Upper lobe of right lung (tissue), 1 donor: ENCODE measurements around the gene MPP4. TPM values are rescaled to one million over a fixed set of nuclear protein-coding genes. Genes with fewer than 3 reads are reported as not detected.

Experiments used
- ATAC-seq: fragments of 200-7000 bp; cut with Tn5 transposase; one replicate; pipeline ENCODE4 v1.9.1; 2020; ENCODE audit warnings: mild to moderate bottlenecking, moderate library complexity
- DNase-seq: peaks from one replicate; pipeline ENCODE4 v3.0.0-alpha.2; 2020
- H3K27ac ChIP-seq: fragments of 200-600 bp; one replicate; pipeline ENCODE4 v1.8.0; 2022
- H3K27me3 ChIP-seq: fragments of 200-600 bp; one replicate; pipeline ENCODE4 v1.8.0; 2022; ENCODE audit warnings: mild to moderate bottlenecking
- H3K36me3 ChIP-seq: fragments of 200-600 bp; one replicate; pipeline ENCODE4 v1.8.0; 2022
- H3K4me1 ChIP-seq: fragments of 200-600 bp; one replicate; pipeline ENCODE4 v1.8.0; 2022
- H3K4me3 ChIP-seq: fragments of 200-600 bp; one replicate; pipeline ENCODE4 v1.8.0; 2022; ENCODE audit warnings: mild to moderate bottlenecking
- H3K9me3 ChIP-seq: fragments of 200-600 bp; one replicate; pipeline ENCODE4 v1.8.0; 2022
- CTCF ChIP-seq: fragments of 200-600 bp; IDR thresholded peaks from one replicate; pipeline ENCODE4 v1.8.0; 2022; ENCODE audit warnings: antibody characterized with exemption
- intact Hi-C: fragments of 100-400 bp; cut with DNase I; formaldehyde crosslinking; loops from one replicate; pipeline ENCODE4 v1.11.0; 2022
- total RNA-seq: library from RNA; stranded (reverse); fragmentation: NEBNext Ultra II Directional; extraction: Animal tissue kit (Norgen Biotek cat#: 25700); gene quantifications from one replicate; pipeline ENCODE4 v1.2.1, GENCODE V29; 2021
- donor health status: DM: no; HTN: yes; CAD: no; lungs with severe emphysema.

Gene MPP4
- total RNA-seq, 1 donor from 2014 or later, result 0.17 TPM

- Histone ChIP-seq H3K4me3 (no peak overlapping the region), H3K36me3 (peaks cover 86% of the 10 kb centered on the region), H3K9me3 (no peaks in the 10 kb centered on the region), H3K4me1 (no peaks in the 10 kb centered on the region), H3K27me3 (no peaks in the 10 kb centered on the region), H3K27ac (no peak overlapping the region)
- DNase-seq (no peak), ATAC-seq (no peak)
- intact Hi-C loops, result no loop called here
- TF ChIP-seq CTCF, result no peak
Measured at GRCh38 chr2:201707142-201707541, 8.7 kb upstream of the MPP4 start.

- DNase-seq, result no peak
- intact Hi-C loops, result no loop called here
Measured at GRCh38 chr2:201704536-201704935, 6.1 kb upstream of the MPP4 start.

GRCh38 chr2:201701646-201702045, 3.2 kb upstream of the MPP4 start:
- Histone ChIP-seq H3K4me1 (no peaks in the 10 kb centered on the region), H3K36me3 (peaks cover 66% of the 10 kb centered on the region), H3K27ac (no peak overlapping the region), H3K9me3 (no peaks in the 10 kb centered on the region), H3K27me3 (no peaks in the 10 kb centered on the region), H3K4me3 (no peak overlapping the region)
- TF ChIP-seq CTCF, result no peak
- DNase-seq (no peak), ATAC-seq (no peak)
- intact Hi-C loops, result no loop called here

More at GRCh38 chr2:201704536-201704935, 6.1 kb upstream of the MPP4 start:
- no peak overlapping the region for H3K27ac ChIP-seq
- H3K9me3 ChIP-seq, result no peaks in the 10 kb centered on the region
- no peak for ATAC-seq
- no peaks in the 10 kb centered on the region for H3K4me1 ChIP-seq
- peaks cover 92% of the 10 kb centered on the region for H3K36me3 ChIP-seq
- no peak for TF ChIP-seq CTCF
- no peaks in the 10 kb centered on the region for H3K27me3 ChIP-seq
- H3K4me3 ChIP-seq, result no peak overlapping the region

- TF ChIP-seq CTCF, result no peak
- Histone ChIP-seq H3K9me3 (no peaks in the 10 kb centered on the region), H3K36me3 (peaks cover 44% of the 10 kb centered on the region), H3K27me3 (no peaks in the 10 kb centered on the region), H3K4me1 (no peaks in the 10 kb centered on the region), H3K4me3 (no peak overlapping the region), H3K27ac (no peak overlapping the region)
- no peak for DNase-seq
- ATAC-seq, result no peak
- intact Hi-C loops, result no loop called here
Measured at GRCh38 chr2:201699416-201699815, 972 bp upstream of the MPP4 start.

- peaks cover 29% of the 10 kb centered on the region for H3K36me3 ChIP-seq
- no peaks in the 10 kb centered on the region for H3K4me1 ChIP-seq
- no peak overlapping the region for H3K27ac ChIP-seq
- no peaks in the 10 kb centered on the region for H3K9me3 ChIP-seq
- TF ChIP-seq CTCF, result no peak
- intact Hi-C loops, result no loop called here
- ATAC-seq, result no peak
- no peak for DNase-seq
- no peaks in the 10 kb centered on the region for H3K27me3 ChIP-seq
- no peak overlapping the region for H3K4me3 ChIP-seq
Measured at GRCh38 chr2:201697899-201698298, 545 bp downstream of the MPP4 start.

GRCh38 chr2:201696151-201696659, 2.2 kb downstream of the MPP4 start:
- ATAC-seq (no peak), DNase-seq (no peak)

More at GRCh38 chr2:201696151-201696659, 2.2 kb downstream of the MPP4 start:
- no peaks in the 10 kb centered on the region for H3K4me1 ChIP-seq
- TF ChIP-seq CTCF, result no peak
- no peaks in the 10 kb centered on the region for H3K27me3 ChIP-seq
- H3K9me3 ChIP-seq, result no peaks in the 10 kb centered on the region
- intact Hi-C loops, result no loop called here
- no peak overlapping the region for H3K27ac ChIP-seq
- H3K4me3 ChIP-seq, result no peak overlapping the region
- peaks cover 14% of the 10 kb centered on the region for H3K36me3 ChIP-seq
